H1 (cell line): Measurements from ENCODE around the gene BBX. TPM values are rescaled to one million over a fixed set of nuclear protein-coding genes. Genes with fewer than 3 reads are reported as not detected.

Experiments
- ATF3 ChIP-seq: IDR thresholded peaks from 2 replicates; pipeline ENCODE4 v1.6.1; 2011; ENCODE audit warnings: low read depth, mild to moderate bottlenecking, low read length; ENCODE audit not compliant: insufficient read depth
- polyA plus RNA-seq, 7 experiments: library from polyadenylated mRNA; depleted of rRNA in 3 of 7; stranded (reverse) in 5 of 7; unstranded in 2 of 7; fragments of >200 nt in 5 of 7; fragments of 200-250 nt in 2 of 7; gene quantifications; 1 replicate in 5 of 7; 2 replicates in 1 of 7; 4 replicates in 1 of 7; pipeline versions ENCODE4 v1.2.1 to v1.2.3, GENCODE V29; 2011 to 2013; ENCODE audit warnings: missing spikeins in 2 of 7, mixed read lengths in 2 of 7
- total RNA-seq: library from RNA; stranded (reverse); fragmentation: NEBNext Ultra II Directional; extraction: Animal tissue kit (Norgen Biotek cat#: 25700); gene quantifications from 2 replicates; pipeline ENCODE4 v1.2.1, GENCODE V29; 2021

Gene BBX
- total and polyA plus RNA-seq, 2 of the 8 experiments (the other 6 are each of a cell fraction or from before 2014, with no cell fraction given), result 11.0 to 42.5 TPM

DNA sequence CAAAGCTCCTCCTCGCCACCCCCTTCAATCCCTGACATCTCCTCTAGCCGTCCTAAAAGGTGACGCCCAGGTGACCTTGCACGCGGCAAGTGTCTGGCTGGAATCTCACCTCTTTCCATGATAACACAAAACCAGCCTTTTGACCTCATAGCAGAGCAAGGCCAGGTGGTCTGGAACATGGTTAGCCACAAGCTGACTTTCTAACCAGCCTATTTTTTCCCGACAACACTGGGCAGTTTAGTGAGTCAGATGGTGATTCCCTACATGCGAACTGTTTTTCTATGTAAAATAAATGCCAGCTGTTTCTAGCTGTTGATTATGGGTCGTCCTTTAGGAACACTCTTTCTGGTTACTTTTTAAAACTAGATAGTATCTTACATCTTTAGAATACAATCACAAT, 325.0 kb downstream of the BBX start (continued):
- no peak for TF ChIP-seq ATF3
- TF ChIP-seq, all 59 proteins: peak for 0
